Activated B cell treated with CpG ODN at 0.5 μM for 24 hours (primary cell): ENCODE results near the gene ZNF266. TPM values are rescaled to one million over a fixed set of nuclear protein-coding genes. Genes with fewer than 3 reads are reported as not detected.

ENCODE experiments used
- ATAC-seq: fragments of 200-7000 bp; cut with Tn5 transposase; one replicate; pipeline ENCODE4 v1.10.0; 2021; ENCODE audit warnings: low read depth, mild to moderate bottlenecking, moderate library complexity
- CTCF ChIA-PET: fragments of 350-600 bp; sonication (Branson Sonifier 250); formaldehyde crosslinking; loops from one replicate; lab custom pipeline; 2021; ENCODE audit warnings: antibody characterized with exemption; lab: Charles Lee
- POLR2A ChIA-PET: fragments of 350-600 bp; sonication (Branson Sonifier 250); formaldehyde crosslinking; loops from one replicate; lab custom pipeline; 2021; ENCODE audit warnings: antibody characterized with exemption; lab: Charles Lee
- DNase-seq: peaks from one replicate; pipeline ENCODE4 v3.0.0; 2022
- H3K27ac Mint-ChIP-seq: one replicate; pipeline ENCODE4 v1.8.0; 2020; ENCODE audit warnings: mixed read lengths
- H3K27me3 Mint-ChIP-seq: one replicate; pipeline ENCODE4 v1.8.0; 2021; ENCODE audit warnings: mixed read lengths
- H3K36me3 Mint-ChIP-seq: one replicate; pipeline ENCODE4 v1.8.0; 2021; ENCODE audit warnings: low read depth, mixed read lengths
- H3K4me1 Mint-ChIP-seq: one replicate; pipeline ENCODE4 v1.8.0; 2021; ENCODE audit warnings: mixed read lengths
- H3K4me3 Mint-ChIP-seq: one replicate; pipeline ENCODE4 v1.8.0; 2020; ENCODE audit warnings: mild to moderate bottlenecking, mixed read lengths
- H3K9me3 Mint-ChIP-seq: one replicate; pipeline ENCODE4 v1.8.0; 2020; ENCODE audit warnings: mixed read lengths
- CTCF ChIP-seq: fragments of 200-600 bp; IDR thresholded peaks from one replicate; pipeline ENCODE4 v1.8.0; 2022; ENCODE audit warnings: antibody characterized with exemption, mild to moderate bottlenecking
- intact Hi-C: fragments of 100-400 bp; cut with micrococcal nuclease; formaldehyde crosslinking; loops from one replicate; pipeline ENCODE4 v1.15.1; 2024
- total RNA-seq: library from RNA; stranded (reverse); gene quantifications from 2 replicates; pipeline ENCODE4 v1.2.3, GENCODE V29; 2022

ZNF266 gene
- total RNA-seq, 1 donor from 2014 or later: 50.3 TPM

GRCh38 chr19:9430444-9430843 lies 4.9 kb downstream of the ZNF266 start:
- intact Hi-C loops: no loop called here
- Mint-ChIP-seq H3K27ac (no peak overlapping the region), H3K36me3 (peaks cover 75% of the 10 kb centered on the region), H3K9me3 (no peaks in the 10 kb centered on the region), H3K27me3 (no peaks in the 10 kb centered on the region), H3K4me3 (no peak overlapping the region), H3K4me1 (peaks cover 29% of the 10 kb centered on the region)
- DNase-seq: no peak
- ATAC-seq: no peak
- TF ChIP-seq CTCF: no peak
- ChIA-PET POLR2A (no interaction called here), CTCF (no interaction called here)

GRCh38 chr19:9427941-9428340 lies 7.4 kb downstream of the ZNF266 start:
- ATAC-seq: no peak
- DNase-seq: no peak
- Mint-ChIP-seq H3K27me3 (no peaks in the 10 kb centered on the region), H3K9me3 (peaks cover 6% of the 10 kb centered on the region), H3K4me1 (peaks cover 9% of the 10 kb centered on the region), H3K27ac (no peak overlapping the region), H3K4me3 (no peak overlapping the region), H3K36me3 (peaks cover 80% of the 10 kb centered on the region)
- TF ChIP-seq CTCF: no peak
- intact Hi-C loops: no loop called here
- POLR2A ChIA-PET: no interaction called here
- CTCF ChIA-PET: no interaction called here

GRCh38 chr19:9413240-9413954 lies 22.0 kb downstream of the ZNF266 start:
- intact Hi-C loops: no loop called here
- Mint-ChIP-seq H3K4me1 (no peaks in the 10 kb centered on the region), H3K27me3 (no peaks in the 10 kb centered on the region), H3K4me3 (no peak overlapping the region), H3K36me3 (peaks cover 73% of the 10 kb centered on the region), H3K27ac (no peak overlapping the region), H3K9me3 (peaks cover 36% of the 10 kb centered on the region)
- DNase-seq: no peak
- ATAC-seq: no peak
- POLR2A ChIA-PET: no interaction called here
- CTCF ChIA-PET: no interaction called here
- TF ChIP-seq CTCF: no peak

GRCh38 chr19:9407827-9408226 lies 27.5 kb downstream of the ZNF266 start:
- Mint-ChIP-seq H3K27ac (no peak overlapping the region), H3K9me3 (peaks cover 32% of the 10 kb centered on the region), H3K27me3 (no peaks in the 10 kb centered on the region), H3K4me1 (peaks cover 19% of the 10 kb centered on the region), H3K4me3 (peak overlapping the region; percentile 88), H3K36me3 (peaks cover 50% of the 10 kb centered on the region)
- TF ChIP-seq CTCF: no peak
- intact Hi-C loops: loop anchor here (5.0 kb wide), 1 partner anchor 86 kb away; the partner anchor contains the start of gene ZNF559
- ATAC-seq (no peak), DNase-seq (no peak)
- ChIA-PET CTCF (no interaction called here), POLR2A (no interaction called here)

GRCh38 chr19:9406798-9407352 lies 28.5 kb downstream of the ZNF266 start:
- H3K27me3 Mint-ChIP-seq: no peaks in the 10 kb centered on the region
- no peak for TF ChIP-seq CTCF
- peak overlapping the region; percentile 30 for H3K27ac Mint-ChIP-seq
- ChIA-PET CTCF (no interaction called here), POLR2A (interaction anchor here (0.5 kb wide), 1 partner anchor 81 kb away, joined by 5 read pairs; no protein-coding TSS in a partner anchor)
- ATAC-seq (peak; percentile 73), DNase-seq (peak; percentile 35)
- peaks cover 42% of the 10 kb centered on the region for H3K36me3 Mint-ChIP-seq
- H3K9me3 Mint-ChIP-seq: peaks cover 30% of the 10 kb centered on the region
- intact Hi-C loops: loop anchor here (5.0 kb wide), 1 partner anchor 85 kb away; the partner anchor contains the start of gene ZNF559
- peaks cover 19% of the 10 kb centered on the region for H3K4me1 Mint-ChIP-seq
- H3K4me3 Mint-ChIP-seq: peak overlapping the region; percentile 88
